ENCODE results near the gene PTPRJ.
A peak's percentile ranks its signal among the peaks of the same experiment; 100 is the strongest.

The PTPRJ gene

GRCh38 chr11:48104568-48104924, 124.2 kb downstream of the PTPRJ start:
- DNase-seq (ENCODE audit: insufficient read length, low spot score), result no peak
- no peak for FAIRE-seq
- no peak for TF ChIP-seq CTCF (IDR thresholded peaks at IDR 0.05; ENCODE audit: insufficient read depth, missing control alignments)

- DNase-seq (ENCODE audit: insufficient read length, low spot score) (no peak), FAIRE-seq (no peak)
- TF ChIP-seq CTCF (IDR thresholded peaks at IDR 0.05; ENCODE audit: insufficient read depth, missing control alignments), result no peak
These were observed 125.0 kb downstream of the PTPRJ start for GRCh38 chr11:48105096-48105990.

GRCh38 chr11:48106166-48106565, 125.8 kb downstream of the PTPRJ start:
- FAIRE-seq, result no peak
- TF ChIP-seq CTCF (IDR thresholded peaks at IDR 0.05; ENCODE audit: insufficient read depth, missing control alignments), result no peak
- no peak for DNase-seq (ENCODE audit: insufficient read length, low spot score)

- no peak for TF ChIP-seq CTCF (IDR thresholded peaks at IDR 0.05; ENCODE audit: insufficient read depth, missing control alignments)
- DNase-seq (ENCODE audit: insufficient read length, low spot score) (no peak), FAIRE-seq (no peak)
These were observed 126.9 kb downstream of the PTPRJ start for GRCh38 chr11:48107188-48107704.

GRCh38 chr11:48108231-48109045, 128.1 kb downstream of the PTPRJ start:
- DNase-seq (ENCODE audit: insufficient read length, low spot score) (no peak), FAIRE-seq (no peak)
- no peak for TF ChIP-seq CTCF (IDR thresholded peaks at IDR 0.05; ENCODE audit: insufficient read depth, missing control alignments)

- TF ChIP-seq CTCF (IDR thresholded peaks at IDR 0.05; ENCODE audit: insufficient read depth, missing control alignments), result peak; percentile 65
- peak; percentile 57 for DNase-seq (ENCODE audit: insufficient read length, low spot score)
- no peak for FAIRE-seq
These were observed 128.8 kb downstream of the PTPRJ start for GRCh38 chr11:48109046-48109666.
